ENCODE measurements around the gene SEMA7A.

DNA sequence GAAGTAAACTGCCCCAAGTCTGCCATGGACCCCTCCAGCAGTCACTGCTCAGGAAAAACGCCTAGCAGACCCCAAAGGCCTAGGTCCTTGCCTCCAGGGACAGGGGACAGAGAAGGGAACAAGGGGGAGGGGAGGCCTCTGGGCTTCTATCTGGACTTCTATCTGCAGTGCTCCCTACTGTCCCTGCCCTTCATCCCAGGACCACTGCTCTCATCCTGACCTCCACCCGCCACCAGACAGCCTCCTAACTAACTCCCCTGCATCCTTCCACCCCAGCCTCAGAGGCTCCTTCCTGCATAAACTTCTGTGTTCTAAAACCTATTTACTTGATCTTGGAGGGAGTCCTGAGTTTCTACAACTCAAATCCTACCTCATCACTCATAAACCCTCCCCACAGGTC, 25.4 kb downstream of the SEMA7A start:
- TF ChIP-seq GATA2 (IDR thresholded peaks at IDR 0.05; ENCODE audit: low read depth, low read length), result no peak
- no peak for TF ChIP-seq GATA3 (IDR thresholded peaks at IDR 0.05; ENCODE audit: low read depth, low read length)
